NCI-H510A (cell line): ENCODE data around the gene DHRS7B.

Experiments used
- DNase-seq: peaks from one replicate; lab custom pipeline; 2025; lab: John Stamatoyannopoulos, UW

Gene DHRS7B

GRCh38 chr17:21240369-21241055 is 113.7 kb downstream of the DHRS7B start:
- DNase-seq: no peak
